Suprapubic skin (tissue), 4 donors: Measurements from ENCODE around the gene SRF. TPM values are rescaled to one million over a fixed set of nuclear protein-coding genes. Genes with fewer than 3 reads are reported as not detected.

ENCODE experiments used
- DNase-seq, 2 donors: peaks; one replicate each; pipeline ENCODE4 v3.0.0-alpha.2; 2019; ENCODE audit warnings: low spot score in 2 of 2
- H3K27ac ChIP-seq: fragments of 200-600 bp; sonication (generic); one replicate; pipeline ENCODE4 v1.5.1; 2019
- H3K27me3 ChIP-seq: fragments of 200-600 bp; sonication (generic); one replicate; pipeline ENCODE4 v1.5.1; 2019
- H3K36me3 ChIP-seq: fragments of 200-600 bp; sonication (generic); one replicate; pipeline ENCODE4 v1.5.1; 2019
- H3K4me1 ChIP-seq: fragments of 200-600 bp; sonication (generic); one replicate; pipeline ENCODE4 v1.5.1; 2019
- H3K4me3 ChIP-seq: fragments of 200-600 bp; sonication (generic); one replicate; pipeline ENCODE4 v1.5.1; 2019; ENCODE audit warnings: mild to moderate bottlenecking
- H3K9me3 ChIP-seq: fragments of 200-600 bp; sonication (generic); one replicate; pipeline ENCODE4 v1.5.1; 2019
- CTCF ChIP-seq, 2 donors: fragments of 200-600 bp in 1 of 2; fragments of 450-650 bp in 1 of 2; sonication (generic) in 1 of 2; IDR thresholded peaks; one replicate each; pipeline ENCODE4 v1.5.1; 2016 to 2019; ENCODE audit warnings: antibody characterized with exemption in 2 of 2, mild to moderate bottlenecking in 1 of 2, moderate library complexity in 1 of 2
- EP300 ChIP-seq: sonication (generic); formaldehyde crosslinking; IDR thresholded peaks from one replicate; pipeline ENCODE4 v1.6.1; 2017; ENCODE audit warnings: antibody characterized with exemption
- POLR2A ChIP-seq, 2 donors: fragments of 450-650 bp; IDR thresholded peaks; one replicate each; pipeline ENCODE4 v1.6.1; 2017; ENCODE audit warnings: antibody characterized with exemption in 2 of 2, mild to moderate bottlenecking in 2 of 2, moderate library complexity in 2 of 2
- POLR2AphosphoS5 ChIP-seq, 3 donors: sonication (generic); formaldehyde crosslinking; IDR thresholded peaks; one replicate each; pipeline ENCODE4 v1.6.1; 2017; ENCODE audit warnings: antibody characterized with exemption in 3 of 3
- WGBS: methylation state at CpG from one replicate; pipeline ENCODE4 v1.1.5; 2018; 5-methylcytosine and 5-hydroxymethylcytosine counted together
- total RNA-seq, 4 donors: library from RNA; depleted of rRNA; stranded (reverse); fragments of >200 nt; gene quantifications; one replicate each; pipeline ENCODE4 v1.1.0, GENCODE V29; 2016

SRF gene
- total RNA-seq, 4 donors from 2014 or later: 19.6 to 33.2 (median 28.9) TPM

- 93% methylated on average over 2 of the region's 6 CpGs for WGBS
- H3K36me3 ChIP-seq: peaks cover 71% of the 10 kb centered on the region
- DNase-seq: peak in 1 of 2 donors; percentile 68
- no peaks in the 10 kb centered on the region for H3K9me3 ChIP-seq
- TF ChIP-seq POLR2A (IDR thresholded peaks at IDR 0.05): no peak
- no peak for TF ChIP-seq CTCF (IDR thresholded peaks at IDR 0.05)
- no peak for TF ChIP-seq POLR2AphosphoS5 (IDR thresholded peaks at IDR 0.05)
- no peak for TF ChIP-seq EP300
- H3K27me3 ChIP-seq: no peaks in the 10 kb centered on the region
- no peak overlapping the region for H3K4me3 ChIP-seq
- no peak overlapping the region for H3K27ac ChIP-seq
- no peaks in the 10 kb centered on the region for H3K4me1 ChIP-seq
These were observed 28.8 kb downstream of the SRF start for GRCh38 chr6:43199912-43200311.

- no peak for TF ChIP-seq CTCF (IDR thresholded peaks at IDR 0.05)
- no peak for TF ChIP-seq POLR2AphosphoS5 (IDR thresholded peaks at IDR 0.05)
- no peak for TF ChIP-seq POLR2A (IDR thresholded peaks at IDR 0.05)
- TF ChIP-seq EP300: no peak
- peak in 1 of 2 donors; percentile 69 for DNase-seq
- Histone ChIP-seq H3K27me3 (no peaks in the 10 kb centered on the region), H3K4me3 (no peak overlapping the region), H3K36me3 (peaks cover 73% of the 10 kb centered on the region), H3K4me1 (no peaks in the 10 kb centered on the region), H3K27ac (no peak overlapping the region), H3K9me3 (no peaks in the 10 kb centered on the region)
- WGBS: 90% methylated on average over 6 of the region's 6 CpGs
These were observed 29.5 kb downstream of the SRF start for GRCh38 chr6:43200541-43200940.

GRCh38 chr6:43202451-43202850 lies 31.4 kb downstream of the SRF start:
- no peak overlapping the region for H3K27ac ChIP-seq
- no peak overlapping the region for H3K4me3 ChIP-seq
- peak in 1 of 2 donors; percentile 58 for DNase-seq
- H3K27me3 ChIP-seq: no peaks in the 10 kb centered on the region
- 90% methylated on average over 5 of the region's 5 CpGs for WGBS
- H3K9me3 ChIP-seq: no peaks in the 10 kb centered on the region
- TF ChIP-seq POLR2A (IDR thresholded peaks at IDR 0.05) (no peak), POLR2AphosphoS5 (IDR thresholded peaks at IDR 0.05) (no peak), CTCF (IDR thresholded peaks at IDR 0.05) (no peak), EP300 (no peak)
- H3K36me3 ChIP-seq: peaks cover 61% of the 10 kb centered on the region
- H3K4me1 ChIP-seq: no peaks in the 10 kb centered on the region

GRCh38 chr6:43203029-43203717 lies 32.1 kb downstream of the SRF start:
- Histone ChIP-seq H3K4me3 (no peak overlapping the region), H3K27me3 (no peaks in the 10 kb centered on the region), H3K4me1 (no peaks in the 10 kb centered on the region), H3K9me3 (no peaks in the 10 kb centered on the region), H3K36me3 (peaks cover 56% of the 10 kb centered on the region), H3K27ac (no peak overlapping the region)
- DNase-seq: peak in 1 of 2 donors; percentile 72
- no peak for TF ChIP-seq EP300
- TF ChIP-seq POLR2AphosphoS5 (IDR thresholded peaks at IDR 0.05): no peak
- no peak for TF ChIP-seq CTCF (IDR thresholded peaks at IDR 0.05)
- TF ChIP-seq POLR2A (IDR thresholded peaks at IDR 0.05): no peak
- 80% methylated on average over 8 of the region's 17 CpGs for WGBS

- WGBS: 96% methylated on average over 8 of the region's 8 CpGs
- no peaks in the 10 kb centered on the region for H3K4me1 ChIP-seq
- no peaks in the 10 kb centered on the region for H3K27me3 ChIP-seq
- peaks cover 51% of the 10 kb centered on the region for H3K36me3 ChIP-seq
- H3K27ac ChIP-seq: no peak overlapping the region
- TF ChIP-seq POLR2AphosphoS5 (IDR thresholded peaks at IDR 0.05) (no peak), CTCF (IDR thresholded peaks at IDR 0.05) (no peak), EP300 (no peak), POLR2A (IDR thresholded peaks at IDR 0.05) (no peak)
- no peak overlapping the region for H3K4me3 ChIP-seq
- DNase-seq: peak in 1 of 2 donors; percentile 70
- no peaks in the 10 kb centered on the region for H3K9me3 ChIP-seq
These were observed 32.6 kb downstream of the SRF start for GRCh38 chr6:43203718-43204095.
